Tibial artery (tissue), 4 donors: ENCODE measurements around the gene GOLM1.

Source experiments
- DNase-seq, 2 donors: peaks; one replicate each; pipeline ENCODE4 v3.0.0-alpha.2; 2019
- H3K27ac ChIP-seq, 2 donors: fragments of 200-600 bp; sonication (generic) in 1 of 2; 1 replicate in 1 of 2; 2 replicates in 1 of 2; pipeline ENCODE4 v1.5.1; 2018 to 2019; ENCODE audit warnings: mild to moderate bottlenecking in 1 of 2
- H3K27me3 ChIP-seq, 2 donors: fragments of 200-600 bp; sonication (generic) in 1 of 2; one replicate each; pipeline versions ENCODE4 v1.5.1 to v1.6.0; 2016 to 2019
- H3K36me3 ChIP-seq, 3 donors: fragments of 200-600 bp; sonication (generic) in 2 of 3; one replicate each; pipeline ENCODE4 v1.5.1; 2016 to 2019; ENCODE audit warnings: mild to moderate bottlenecking in 2 of 3
- H3K4me1 ChIP-seq, 4 donors: fragments of 200-600 bp; sonication (generic) in 2 of 4; 1 replicate in 3 of 4; 2 replicates in 1 of 4; pipeline ENCODE4 v1.5.1; 2016 to 2019
- H3K4me3 ChIP-seq, 2 donors: fragments of 200-600 bp; sonication (generic) in 1 of 2; 1 replicate in 1 of 2; 2 replicates in 1 of 2; pipeline ENCODE4 v1.5.1; 2018 to 2019; ENCODE audit warnings: mild to moderate bottlenecking in 2 of 2
- H3K9me3 ChIP-seq, 3 donors: fragments of 200-600 bp; sonication (generic) in 1 of 3; one replicate each; pipeline ENCODE4 v1.5.1; 2016 to 2019
- intact Hi-C: fragments of 100-400 bp; cut with DNase I; formaldehyde crosslinking; loops from one replicate; pipeline ENCODE4 v1.15.0; 2023; ENCODE audit warnings: low total_unique reads
- TF ChIP-seq, protein P1 (sequence below), 2 experiments: fragments of 200-600 bp in 1 of 2; fragments of 450-650 bp in 1 of 2; IDR thresholded peaks; one replicate each; pipeline ENCODE4 v1.5.1; 2017 to 2019; ENCODE audit warnings: antibody characterized with exemption in 2 of 2, mild to moderate bottlenecking in 1 of 2, moderate library complexity in 1 of 2

The GOLM1 gene

GRCh38 chr9:86042199-86042978 lies 57.0 kb downstream of the GOLM1 start:
- Histone ChIP-seq H3K9me3 (no peaks in the 10 kb centered on the region), H3K4me1 (no peaks in the 10 kb centered on the region), H3K36me3 (no peaks in the 10 kb centered on the region), H3K27me3 (no peaks in the 10 kb centered on the region), H3K4me3 (no peak overlapping the region), H3K27ac (no peak overlapping the region)
- intact Hi-C loops = no loop called here
- TF ChIP-seq, protein P1, sequence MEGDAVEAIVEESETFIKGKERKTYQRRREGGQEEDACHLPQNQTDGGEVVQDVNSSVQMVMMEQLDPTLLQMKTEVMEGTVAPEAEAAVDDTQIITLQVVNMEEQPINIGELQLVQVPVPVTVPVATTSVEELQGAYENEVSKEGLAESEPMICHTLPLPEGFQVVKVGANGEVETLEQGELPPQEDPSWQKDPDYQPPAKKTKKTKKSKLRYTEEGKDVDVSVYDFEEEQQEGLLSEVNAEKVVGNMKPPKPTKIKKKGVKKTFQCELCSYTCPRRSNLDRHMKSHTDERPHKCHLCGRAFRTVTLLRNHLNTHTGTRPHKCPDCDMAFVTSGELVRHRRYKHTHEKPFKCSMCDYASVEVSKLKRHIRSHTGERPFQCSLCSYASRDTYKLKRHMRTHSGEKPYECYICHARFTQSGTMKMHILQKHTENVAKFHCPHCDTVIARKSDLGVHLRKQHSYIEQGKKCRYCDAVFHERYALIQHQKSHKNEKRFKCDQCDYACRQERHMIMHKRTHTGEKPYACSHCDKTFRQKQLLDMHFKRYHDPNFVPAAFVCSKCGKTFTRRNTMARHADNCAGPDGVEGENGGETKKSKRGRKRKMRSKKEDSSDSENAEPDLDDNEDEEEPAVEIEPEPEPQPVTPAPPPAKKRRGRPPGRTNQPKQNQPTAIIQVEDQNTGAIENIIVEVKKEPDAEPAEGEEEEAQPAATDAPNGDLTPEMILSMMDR (IDR thresholded peaks at IDR 0.05) = no peak
- DNase-seq = no peak

- Histone ChIP-seq H3K27me3 (no peaks in the 10 kb centered on the region), H3K36me3 (peaks cover 0 to under 1% (median 0%) of the 10 kb centered on the region in 3 donors), H3K4me1 (no peaks in the 10 kb centered on the region), H3K9me3 (no peaks in the 10 kb centered on the region), H3K4me3 (no peak overlapping the region), H3K27ac (no peak overlapping the region)
- TF ChIP-seq, protein P1 (IDR thresholded peaks at IDR 0.05) = no peak
- intact Hi-C loops = no loop called here
- DNase-seq = no peak
These were observed 58.0 kb downstream of the GOLM1 start for GRCh38 chr9:86041311-86041741.

- Histone ChIP-seq H3K9me3 (no peaks in the 10 kb centered on the region), H3K4me1 (no peaks in the 10 kb centered on the region), H3K27me3 (no peaks in the 10 kb centered on the region), H3K27ac (no peak overlapping the region), H3K36me3 (peaks cover 0 to 6% (median 4%) of the 10 kb centered on the region in 3 donors), H3K4me3 (no peak overlapping the region)
- DNase-seq = no peak
- TF ChIP-seq, protein P1 (IDR thresholded peaks at IDR 0.05) = no peak
- intact Hi-C loops = no loop called here
These were observed 58.5 kb downstream of the GOLM1 start for GRCh38 chr9:86040861-86041155.

DNA sequence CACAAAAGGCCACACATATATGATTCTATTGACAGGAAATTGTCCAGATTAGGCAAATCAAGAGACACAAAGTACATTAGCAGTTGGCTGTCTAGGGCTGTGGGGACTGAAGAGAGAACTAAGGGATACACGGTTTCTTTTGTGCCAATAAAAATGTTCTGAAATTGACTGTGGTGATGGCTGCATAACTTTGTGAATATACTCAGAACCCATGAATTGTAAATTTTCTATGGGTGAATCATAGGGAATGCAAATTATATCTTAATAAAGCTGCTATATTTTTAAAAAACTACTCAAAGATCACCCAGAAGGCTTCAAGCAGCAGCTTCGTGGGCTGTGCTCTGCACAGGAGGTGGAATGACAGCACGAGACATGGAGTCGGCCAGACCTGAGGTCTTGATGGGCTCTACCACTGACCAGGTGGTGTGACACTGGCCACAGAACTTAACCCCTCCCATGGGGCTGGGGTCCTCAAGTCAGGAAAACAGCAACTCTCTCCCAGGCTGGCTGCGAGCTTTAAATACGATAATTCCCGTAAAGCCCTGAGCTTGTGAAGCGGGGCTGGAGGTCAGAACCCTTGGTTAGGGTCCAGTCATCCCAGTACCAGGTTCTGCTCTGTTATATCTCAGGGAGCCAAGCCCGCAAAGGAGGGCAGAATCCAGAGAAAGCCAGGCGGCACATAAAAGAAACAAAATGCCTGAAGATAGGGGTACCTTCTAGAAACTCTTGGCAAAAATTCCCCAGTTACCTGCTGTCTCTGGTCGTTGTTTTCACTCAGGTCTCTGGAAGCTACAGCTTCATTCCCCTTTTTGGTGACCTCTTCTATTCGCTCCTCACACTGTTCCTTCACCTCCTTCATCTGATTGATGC lies 59.1 kb downstream of the GOLM1 start:
- Histone ChIP-seq H3K36me3 (peaks cover 0 to 8% (median 4%) of the 10 kb centered on the region in 3 donors), H3K4me3 (no peak overlapping the region), H3K27ac (no peak overlapping the region), H3K9me3 (no peaks in the 10 kb centered on the region), H3K27me3 (no peaks in the 10 kb centered on the region), H3K4me1 (no peaks in the 10 kb centered on the region)
- DNase-seq = no peak
- TF ChIP-seq, protein P1 (IDR thresholded peaks at IDR 0.05) = no peak
- intact Hi-C loops = no loop called here

- H3K4me1 ChIP-seq = no peaks in the 10 kb centered on the region
- H3K9me3 ChIP-seq = no peaks in the 10 kb centered on the region
- no peak for DNase-seq
- H3K4me3 ChIP-seq = no peak overlapping the region
- peaks cover 0 to 26% (median 17%) of the 10 kb centered on the region in 3 donors for H3K36me3 ChIP-seq
- H3K27ac ChIP-seq = no peak overlapping the region
- TF ChIP-seq, protein P1 (IDR thresholded peaks at IDR 0.05) = no peak
- intact Hi-C loops = no loop called here
- no peaks in the 10 kb centered on the region for H3K27me3 ChIP-seq
These were observed 62.8 kb downstream of the GOLM1 start for GRCh38 chr9:86036555-86036954.
